ENCODE measurements around the gene VEPH1. TPM values are rescaled to one million over a fixed set of nuclear protein-coding genes. Genes with fewer than 3 reads are reported as not detected.

VEPH1 gene
- total RNA-seq, 1 donor from 2014 or later, result 6.4 TPM

DNA sequence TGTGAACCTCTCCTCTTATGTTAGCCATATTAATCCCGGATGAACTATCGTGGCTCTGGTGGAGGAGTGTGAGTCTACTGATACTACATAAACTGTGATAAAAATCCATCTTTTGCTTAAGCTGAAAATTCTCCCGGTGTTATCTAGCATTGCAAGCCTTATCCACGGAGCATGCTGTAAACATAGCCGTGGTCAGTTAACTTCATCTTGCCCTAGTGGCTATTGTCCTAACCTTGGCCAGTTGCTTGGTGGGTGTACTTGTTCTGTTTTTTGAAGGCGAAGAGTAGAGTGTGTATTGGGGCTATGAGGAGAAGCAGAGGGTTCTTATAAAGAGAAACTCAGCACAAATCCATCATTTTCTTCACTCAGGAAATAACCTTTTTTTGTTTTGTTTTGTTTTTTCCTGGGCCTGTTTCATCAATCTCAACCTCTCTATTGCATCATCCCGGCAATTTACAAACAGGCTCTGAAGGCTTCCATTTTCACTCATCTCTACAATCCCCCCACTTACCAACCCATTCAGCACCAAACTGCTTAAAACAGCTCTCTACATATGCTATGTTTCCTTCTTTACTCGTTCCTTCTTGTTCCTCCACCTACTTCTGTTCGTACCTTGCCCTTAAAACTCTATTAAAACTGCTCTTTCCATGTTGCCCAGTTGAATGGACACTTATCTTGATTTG, 202.1 kb downstream of the VEPH1 start:
- no peak for DNase-seq

DNA sequence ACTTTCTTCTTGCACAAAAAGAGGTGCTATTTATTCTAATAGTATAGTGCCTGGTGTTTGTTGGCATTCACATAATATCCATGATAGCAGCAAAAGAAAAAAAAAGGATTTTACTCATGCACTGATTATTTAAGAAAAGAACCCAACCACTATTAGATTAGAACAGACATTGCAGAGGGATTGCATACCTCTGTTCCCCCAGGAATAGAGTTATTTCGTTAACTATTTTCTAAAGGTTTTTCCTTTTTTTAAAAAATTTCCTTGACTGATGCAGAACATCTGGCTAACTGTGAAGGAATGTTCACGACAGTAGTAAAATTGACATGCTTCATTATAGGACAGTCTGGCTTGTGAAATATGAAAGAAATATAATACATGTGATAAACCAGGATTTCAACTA, 203.1 kb downstream of the VEPH1 start:
- DNase-seq, result no peak

DNA sequence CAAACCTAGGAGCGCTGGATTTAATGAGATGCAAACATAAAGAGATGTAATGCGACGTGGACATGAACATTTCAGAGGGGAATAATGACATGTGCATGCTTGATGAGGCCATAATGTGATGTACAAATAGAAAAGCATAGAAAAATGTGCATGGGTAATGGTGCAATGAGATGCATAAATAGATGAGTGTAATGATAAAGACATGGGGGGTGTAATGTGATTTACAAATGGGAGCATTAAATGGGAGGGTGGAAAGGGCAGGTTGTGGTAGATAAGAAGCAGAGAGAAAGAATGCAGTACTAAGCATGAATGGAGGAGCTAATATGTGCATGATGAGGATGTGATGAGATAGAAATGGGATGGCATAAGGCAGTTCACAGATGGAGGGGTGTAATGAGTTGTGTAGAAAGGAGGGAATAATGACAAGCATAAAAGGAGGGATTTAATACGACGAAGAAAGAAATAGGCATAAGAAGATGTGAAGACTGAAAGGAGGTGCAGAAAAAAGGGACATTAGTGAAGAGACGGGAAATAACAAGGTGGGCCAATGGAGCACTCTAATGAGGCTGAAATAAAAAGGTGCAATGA, 205.8 kb downstream of the VEPH1 start:
- no peak for DNase-seq

DNA sequence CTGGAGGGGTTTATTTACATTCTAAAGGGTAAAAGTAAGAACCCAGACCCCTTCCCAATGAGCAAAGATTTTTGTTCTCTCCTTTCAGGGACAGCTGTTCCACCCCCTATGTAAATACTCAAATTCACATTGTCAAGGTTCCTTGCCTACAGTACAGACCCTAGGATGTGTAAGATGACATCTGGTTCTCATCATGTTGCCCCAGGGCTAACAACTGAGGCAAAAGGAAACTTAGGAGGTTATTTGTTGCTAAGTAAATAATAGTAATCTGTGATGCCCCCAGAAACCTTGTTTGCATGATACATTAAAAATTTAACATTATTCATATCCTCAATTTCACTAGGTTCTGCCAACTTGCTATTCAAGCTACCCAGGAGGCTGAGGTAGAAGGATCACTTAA, 208.3 kb downstream of the VEPH1 start:
- DNase-seq, result no peak

DNA sequence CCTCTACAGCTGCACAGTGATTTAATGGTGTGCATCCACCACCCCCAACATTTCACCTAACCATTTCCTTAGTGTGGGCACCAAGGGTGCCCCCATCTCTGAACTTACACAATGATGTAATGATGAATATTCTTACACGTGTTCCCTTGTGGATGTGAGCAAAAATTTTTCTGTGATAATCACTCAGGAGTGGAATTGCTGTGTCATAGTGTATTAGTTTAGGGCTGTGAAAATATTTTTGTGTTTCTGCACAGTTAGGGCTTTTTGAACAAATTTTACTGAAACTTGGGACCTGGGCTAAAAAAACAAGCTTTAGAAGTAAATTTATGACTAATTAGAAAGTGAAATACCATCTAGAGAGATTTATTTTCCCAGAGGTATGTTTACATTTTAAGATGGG, 208.7 kb downstream of the VEPH1 start:
- DNase-seq, result no peak

DNA sequence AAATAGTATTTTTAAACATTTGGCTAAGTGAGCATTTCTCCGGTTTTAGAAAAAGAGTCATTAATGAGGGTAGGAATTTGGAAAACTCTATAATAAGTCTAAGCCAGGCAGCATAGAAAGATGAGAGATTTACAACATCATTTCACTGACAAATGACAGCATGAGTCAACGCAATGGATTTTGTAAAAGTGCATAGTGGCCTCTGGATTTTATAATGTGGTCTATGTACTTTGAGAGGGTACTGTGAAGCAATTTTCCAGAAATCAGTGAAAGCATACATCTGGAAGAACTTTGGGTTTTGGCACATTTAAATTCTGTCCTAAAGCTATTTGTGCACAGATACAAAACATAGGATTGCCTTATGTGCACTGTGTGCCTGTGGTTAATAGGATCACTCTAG, 212.4 kb downstream of the VEPH1 start:
- peak; percentile 98 for DNase-seq

DNA sequence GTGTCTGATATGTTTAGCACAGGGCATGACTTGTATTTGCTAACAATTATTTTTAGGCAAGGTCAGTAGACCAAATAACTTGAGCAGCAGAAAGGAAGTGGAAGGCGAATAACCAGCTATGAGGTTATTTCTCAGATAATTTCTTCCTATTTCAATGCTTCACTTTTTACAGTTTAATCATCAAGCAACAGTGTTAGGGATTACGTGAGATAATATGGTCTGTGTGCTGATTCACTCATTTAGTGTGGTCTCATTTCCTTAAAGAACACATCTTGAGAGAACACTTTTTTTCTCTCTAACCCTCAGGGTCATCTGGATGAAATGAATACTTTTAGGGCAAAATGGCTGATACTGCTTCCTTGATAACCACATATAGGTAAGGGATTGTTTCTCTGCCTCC, 217.2 kb downstream of the VEPH1 start:
- no peak for DNase-seq

DNA sequence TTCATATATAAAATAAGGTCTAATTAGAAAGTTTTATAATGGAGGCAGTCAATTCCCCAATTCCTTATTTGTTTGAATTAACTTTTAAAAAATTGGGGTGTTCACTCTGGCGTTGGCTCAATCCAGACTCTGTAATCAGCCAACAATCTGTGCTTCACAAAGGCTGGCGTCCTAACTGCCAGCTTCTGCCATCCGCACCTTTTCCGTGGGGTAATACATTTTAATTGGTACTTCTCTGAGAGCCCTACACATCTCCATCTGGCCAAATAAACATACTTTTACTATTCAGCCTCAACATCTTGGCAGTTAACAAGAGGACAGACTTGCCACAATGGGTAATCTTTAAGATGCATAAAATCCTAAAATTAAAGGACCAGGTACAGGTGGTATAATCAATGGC, 218.1 kb downstream of the VEPH1 start:
- DNase-seq, result no peak

DNA sequence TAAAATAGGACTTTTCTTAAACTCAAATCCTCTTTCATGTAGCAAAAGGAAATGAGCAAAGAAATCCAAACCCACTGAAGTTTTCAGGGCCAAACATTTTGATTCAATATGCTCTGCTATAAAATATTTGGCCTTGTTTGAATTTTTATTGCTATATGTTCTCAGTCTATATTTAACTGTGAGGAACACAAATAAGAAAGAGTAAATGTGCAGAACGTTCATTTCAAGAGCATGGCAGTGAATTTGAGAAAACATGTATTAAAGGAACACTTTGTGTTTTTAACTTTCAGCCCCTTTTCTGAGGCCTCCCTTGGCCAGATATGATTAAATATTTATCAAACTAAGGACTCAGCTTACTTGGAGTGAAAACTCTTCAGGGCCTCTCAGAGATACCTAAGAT, 218.5 kb downstream of the VEPH1 start:
- peak; percentile 73 for DNase-seq

DNA sequence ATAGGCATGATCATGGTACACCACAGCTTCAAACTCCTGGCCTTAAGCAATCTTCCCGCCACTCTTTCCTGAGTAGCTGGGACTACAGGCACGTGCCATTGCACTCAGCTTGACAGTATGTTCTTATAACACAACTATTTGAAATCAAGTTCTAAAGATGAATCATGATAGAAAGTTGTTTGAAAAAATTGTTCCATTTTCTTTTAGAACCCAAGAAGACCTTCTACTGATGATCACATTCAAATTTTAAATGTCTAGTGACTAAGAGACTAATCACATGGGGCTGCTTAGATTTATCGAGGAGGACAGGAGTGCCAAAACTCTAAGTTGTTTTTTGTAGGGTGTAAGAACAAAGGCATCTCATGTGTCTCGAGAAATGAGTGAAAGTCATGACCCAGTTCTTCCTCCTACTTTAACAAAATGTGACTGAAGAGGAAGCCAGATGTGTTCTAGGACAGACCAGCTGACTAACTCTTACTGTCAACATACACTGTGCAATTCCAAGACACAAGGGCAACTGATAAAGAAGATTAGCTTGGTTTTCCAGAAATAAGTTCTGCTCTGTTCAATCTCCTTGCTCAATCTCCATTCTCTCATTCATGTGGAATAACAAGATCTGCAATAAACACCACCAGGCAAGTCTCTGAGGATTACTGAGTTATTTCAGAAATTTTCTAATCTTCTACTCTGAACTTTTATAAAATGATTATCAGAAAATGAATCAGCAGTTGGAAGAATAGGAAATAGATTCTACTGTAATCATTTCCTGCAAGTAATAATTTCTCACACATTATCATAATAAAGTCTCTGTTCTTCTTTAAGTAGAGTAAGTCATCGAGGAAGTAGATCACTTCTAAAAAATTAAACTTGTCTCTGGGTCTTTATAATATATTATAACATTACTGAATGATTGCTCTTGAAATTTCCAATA, 220.7 kb downstream of the VEPH1 start:
- DNase-seq, result peak; percentile 75

DNA sequence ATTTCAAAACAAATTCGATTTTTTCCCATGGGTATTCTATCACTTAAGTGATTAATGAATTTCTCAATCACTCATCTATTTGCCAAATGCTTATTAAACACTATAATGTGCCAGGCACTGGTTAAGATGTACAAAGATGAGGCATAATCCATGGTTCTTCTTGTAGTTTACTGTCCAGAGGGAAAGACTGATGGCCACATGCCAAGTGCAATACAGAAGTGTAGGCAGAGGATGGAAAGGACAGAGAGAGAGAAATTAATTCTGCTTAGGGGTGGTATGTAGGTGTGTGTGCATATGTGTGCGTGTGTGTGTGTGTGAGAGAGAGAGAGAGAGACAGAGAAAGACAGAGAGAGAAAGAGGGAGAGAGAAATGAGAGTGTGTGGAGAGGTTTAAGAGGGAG, 222.4 kb downstream of the VEPH1 start:
- DNase-seq, result no peak

DNA sequence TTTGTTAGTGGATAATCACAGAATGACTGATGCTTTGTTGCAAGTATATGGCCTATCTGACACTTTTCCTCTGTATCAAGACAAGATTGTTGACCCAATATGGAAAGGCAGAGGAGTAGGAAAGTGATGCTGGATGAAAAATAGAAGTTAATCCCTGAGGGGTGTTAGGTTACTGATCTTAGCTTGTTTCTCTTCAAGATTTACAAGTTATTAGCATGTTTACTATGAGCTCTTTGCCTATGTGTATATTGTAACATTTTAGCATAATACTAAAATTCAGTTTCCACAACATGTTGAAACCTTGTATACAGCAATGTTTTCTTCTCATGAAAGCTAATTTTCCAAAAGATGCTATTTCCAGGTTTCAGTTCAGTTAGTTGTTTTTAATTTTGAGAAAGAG, 222.9 kb downstream of the VEPH1 start:
- DNase-seq, result no peak

DNA sequence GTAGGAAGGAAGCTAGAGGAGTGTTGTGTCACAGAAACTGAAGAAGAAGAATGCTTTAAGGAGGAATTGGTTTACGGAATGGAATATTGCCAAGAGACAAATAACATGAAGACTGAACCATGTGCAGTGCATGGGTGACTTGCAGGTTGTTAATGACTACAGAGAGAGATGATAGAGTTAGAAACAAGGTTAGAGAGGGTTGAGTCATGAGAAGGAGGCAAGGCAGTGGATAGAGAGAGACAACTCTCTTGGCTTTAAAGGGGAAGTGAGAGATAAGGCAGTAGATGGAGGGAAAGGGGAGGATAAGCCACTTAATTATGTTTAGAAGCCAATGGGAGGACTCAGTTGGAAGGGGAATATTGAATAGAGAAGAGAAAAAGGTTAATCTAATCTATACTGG, 224.0 kb downstream of the VEPH1 start:
- no peak for DNase-seq

DNA sequence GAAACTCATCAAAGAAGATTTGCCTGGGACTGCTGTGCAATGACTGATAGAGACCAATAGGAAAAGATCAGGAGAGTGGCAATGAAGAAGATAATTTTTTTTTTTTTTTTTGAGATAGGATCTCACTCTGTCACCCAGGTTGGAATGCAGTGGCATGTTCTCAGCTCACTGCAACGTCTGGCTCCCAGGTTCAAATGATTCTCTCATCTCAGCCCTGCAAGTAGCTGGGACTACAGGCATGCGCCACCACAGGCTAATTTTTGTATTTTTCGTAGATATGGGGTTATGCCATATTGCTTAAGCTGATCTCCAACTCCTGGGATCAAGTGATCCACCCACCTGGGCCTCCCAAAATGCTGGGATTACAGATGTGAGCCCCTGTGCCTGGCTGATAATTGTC, 226.4 kb downstream of the VEPH1 start:
- DNase-seq, result no peak

DNA sequence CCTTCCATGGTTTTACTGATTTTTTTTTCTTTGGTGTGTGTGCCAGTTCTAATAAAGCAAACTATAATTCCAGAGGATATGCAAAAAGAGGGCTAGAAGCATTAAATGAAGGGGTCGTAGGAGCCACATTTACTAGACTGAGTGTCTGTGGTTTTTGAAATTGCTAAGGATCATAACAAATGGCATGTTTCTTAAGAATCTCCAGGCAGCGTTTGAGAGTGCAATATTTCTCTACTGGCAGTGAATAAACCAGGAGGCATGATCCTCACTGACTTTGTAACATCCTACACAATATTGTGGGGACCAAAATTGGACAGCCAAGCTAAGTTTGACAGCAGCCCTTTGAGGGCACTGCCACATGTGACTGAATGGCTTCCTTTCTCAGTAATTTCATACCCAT, 227.4 kb downstream of the VEPH1 start:
- DNase-seq, result no peak

DNA sequence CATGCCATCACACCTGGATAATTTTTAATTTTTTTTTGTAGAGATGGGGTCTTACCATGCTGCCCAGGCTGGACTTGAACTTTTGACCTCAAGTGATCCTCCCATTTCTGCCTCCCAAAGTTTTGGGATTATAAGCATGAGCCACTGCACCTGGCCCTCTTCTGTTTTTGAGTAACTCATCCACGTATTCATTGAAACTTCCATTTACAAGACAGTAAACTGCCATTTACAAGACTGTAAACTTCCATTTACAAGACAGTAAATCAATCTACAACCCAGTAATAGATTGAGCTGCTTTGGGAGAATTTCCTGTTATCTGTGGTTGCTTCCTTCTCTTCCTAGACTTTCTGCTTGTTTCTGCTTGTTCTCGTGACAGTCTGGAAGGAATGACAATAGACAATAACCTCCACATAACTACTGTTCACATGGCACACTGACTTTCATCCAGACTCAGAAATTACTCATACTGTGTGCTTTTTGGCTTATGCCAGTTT, 228.5 kb downstream of the VEPH1 start:
- no peak for DNase-seq

DNA sequence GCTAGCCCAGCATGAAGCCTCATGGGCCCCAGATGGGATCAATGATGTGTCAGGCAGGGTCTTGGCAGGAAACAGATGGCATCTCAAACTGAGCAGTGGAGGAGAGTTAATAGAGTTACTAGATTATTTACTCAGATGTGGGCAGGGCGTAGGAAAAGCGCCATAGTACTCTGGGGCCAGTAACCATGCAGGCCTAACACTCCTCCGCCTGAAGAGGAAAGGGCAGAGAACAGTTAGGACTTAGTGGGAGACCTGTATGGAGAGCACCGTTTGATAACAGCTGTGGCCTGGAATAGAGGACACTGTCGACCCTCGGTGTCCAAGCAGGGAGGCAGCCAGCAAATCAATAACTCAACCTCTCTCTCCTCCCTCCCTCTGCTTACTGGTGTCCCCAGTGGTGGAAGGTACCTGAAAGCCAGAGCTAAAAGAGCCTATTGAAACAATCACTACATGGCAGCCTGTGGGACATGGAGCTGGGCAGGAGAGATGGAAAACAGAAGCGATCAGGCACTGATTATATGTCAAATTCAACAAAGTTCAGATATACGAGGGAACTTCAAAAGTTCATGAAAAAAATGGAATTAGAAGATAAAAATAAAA, 231.8 kb downstream of the VEPH1 start:
- DNase-seq, result no peak

DNA sequence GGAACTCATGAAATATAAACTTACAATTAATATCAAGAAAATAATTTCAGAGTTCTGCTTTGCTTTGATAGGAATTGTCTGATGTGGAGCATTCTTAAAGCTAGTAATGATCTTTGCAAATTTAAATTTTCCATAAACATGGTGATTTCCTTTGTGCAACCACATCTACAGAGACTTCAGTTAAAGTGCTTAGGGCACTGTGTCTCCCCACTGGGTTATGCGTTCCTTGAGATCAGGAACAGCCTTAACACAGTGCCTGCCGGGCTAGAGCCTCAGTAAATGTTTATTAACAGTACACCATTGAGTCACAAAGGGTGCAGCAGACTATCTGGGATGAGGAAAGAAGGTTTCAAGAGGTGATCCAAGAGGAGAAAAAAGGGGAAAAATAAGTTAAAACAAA, 235.2 kb downstream of the VEPH1 start:
- no peak for DNase-seq

DNA sequence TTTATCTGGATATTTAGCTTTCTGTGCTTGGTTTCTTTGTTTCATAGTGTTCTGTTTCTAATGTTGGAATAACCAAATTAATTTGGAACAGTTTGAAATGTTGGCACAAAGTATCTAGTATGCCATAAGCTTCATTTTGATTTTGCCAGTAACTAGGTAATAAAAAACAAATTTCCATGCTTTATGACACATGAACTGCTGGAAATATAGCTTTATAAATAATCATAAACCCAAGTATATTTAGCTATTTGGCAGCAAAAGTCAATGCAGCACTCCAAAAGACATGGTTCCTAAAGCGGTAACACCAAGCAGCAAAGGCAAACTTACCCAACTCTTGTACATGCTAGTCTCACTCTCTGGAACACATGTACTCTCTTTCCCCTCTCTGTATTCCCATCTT, 237.3 kb downstream of the VEPH1 start:
- no peak for DNase-seq

DNA sequence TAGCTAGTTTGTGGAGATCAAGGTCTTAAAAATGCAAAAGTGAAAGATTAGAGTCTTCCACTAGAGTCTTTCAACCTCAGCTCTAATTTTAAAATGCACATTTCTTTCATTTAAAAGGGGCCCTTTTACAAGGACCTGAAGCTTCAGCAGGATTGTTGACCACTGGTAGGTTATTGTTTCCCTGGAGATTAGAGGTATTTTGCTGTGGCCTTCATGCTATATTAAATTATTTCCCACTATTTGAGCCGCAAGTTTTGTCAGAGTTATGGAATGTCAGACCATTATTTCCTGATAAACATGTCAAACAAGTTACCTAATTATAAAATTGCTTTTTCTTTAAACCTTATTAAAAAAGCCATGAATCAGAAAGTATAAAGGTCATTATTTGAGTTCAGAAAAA, 240.2 kb downstream of the VEPH1 start:
- no peak for DNase-seq

DNA sequence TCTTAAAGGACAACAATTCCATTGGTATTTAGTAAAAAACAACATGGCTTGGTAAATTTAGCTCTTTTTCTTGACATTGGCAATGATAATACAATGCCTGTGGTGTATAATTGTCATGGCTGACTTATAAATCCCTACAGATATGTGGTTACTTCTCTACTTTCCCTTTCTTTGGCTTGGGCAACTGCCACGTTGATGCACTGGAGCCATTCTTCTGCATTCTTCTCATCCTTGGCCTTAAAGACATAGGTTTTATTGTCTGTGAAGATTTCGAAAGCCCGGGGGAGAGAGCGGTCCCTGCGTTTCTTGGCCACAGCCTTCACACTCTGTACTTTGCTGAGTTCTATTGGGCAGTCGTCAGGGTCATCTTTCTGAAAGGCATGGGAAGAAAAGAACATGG, 242.2 kb downstream of the VEPH1 start:
- DNase-seq, result no peak

DNA sequence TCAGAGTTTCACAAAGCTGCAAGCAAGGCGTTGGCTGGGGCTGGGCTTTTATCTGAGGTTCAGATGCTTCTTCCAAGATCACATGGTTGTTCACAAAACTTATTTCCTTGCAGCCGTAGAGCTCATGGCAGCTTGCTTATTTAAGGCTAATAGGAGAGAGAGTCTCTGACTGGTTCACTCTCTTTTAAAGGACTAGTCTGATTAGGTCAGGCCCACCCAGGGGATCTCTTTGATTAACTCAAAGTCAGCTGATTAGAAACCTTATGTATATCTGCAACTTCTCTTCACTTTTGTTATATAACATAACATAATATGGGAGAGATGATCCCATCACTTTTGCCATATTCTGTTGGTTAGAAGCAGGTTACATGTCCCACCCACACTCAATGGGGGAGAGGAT, 243.4 kb downstream of the VEPH1 start:
- no peak for DNase-seq

DNA sequence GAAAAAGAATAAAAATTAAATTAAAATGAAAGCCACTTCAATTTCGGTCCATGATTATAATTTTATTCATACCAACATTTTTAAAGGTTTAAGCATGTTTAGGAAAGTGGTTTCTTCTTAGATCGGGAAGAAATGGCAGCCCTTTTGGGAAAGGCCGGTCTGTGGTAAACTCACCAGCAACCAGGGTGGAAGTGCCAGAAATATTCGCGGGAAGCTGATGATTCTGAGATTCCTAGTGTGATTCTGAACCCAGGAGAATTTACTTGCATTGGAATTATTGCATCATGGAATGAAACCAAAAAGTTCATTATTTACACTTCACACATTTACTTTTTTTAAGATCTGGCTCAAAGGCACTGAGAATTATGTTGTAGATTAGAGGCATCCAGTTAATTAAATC, 246.1 kb downstream of the VEPH1 start:
- no peak for DNase-seq

Measured in skin of body (tissue), 2 donors.